H1 (cell line): ENCODE results near the gene NTS. TPM values are rescaled to one million over a fixed set of nuclear protein-coding genes. Genes with fewer than 3 reads are reported as not detected.

ENCODE experiments used
- polyA plus RNA-seq, 7 experiments: library from polyadenylated mRNA; depleted of rRNA in 3 of 7; stranded (reverse) in 5 of 7; unstranded in 2 of 7; fragments of >200 nt in 5 of 7; fragments of 200-250 nt in 2 of 7; gene quantifications; 1 replicate in 5 of 7; 2 replicates in 1 of 7; 4 replicates in 1 of 7; pipeline versions ENCODE4 v1.2.1 to v1.2.3, GENCODE V29; 2011 to 2013; ENCODE audit warnings: missing spikeins in 2 of 7, mixed read lengths in 2 of 7
- total RNA-seq: library from RNA; stranded (reverse); fragmentation: NEBNext Ultra II Directional; extraction: Animal tissue kit (Norgen Biotek cat#: 25700); gene quantifications from 2 replicates; pipeline ENCODE4 v1.2.1, GENCODE V29; 2021
- TF ChIP-seq, protein P1 (sequence below): fragments of 300-600 bp; sonication (generic); IDR thresholded peaks from 2 replicates; pipeline ENCODE4 v1.7.1; 2012; ENCODE audit warnings: low read length, moderate library complexity, mild to moderate bottlenecking, inconsistent platforms; ENCODE audit not compliant: insufficient replicate concordance

NTS gene
- total and polyA plus RNA-seq, 2 of the 8 experiments (the other 6 are each of a cell fraction or from before 2014, with no cell fraction given): 17.0 to 36.6 TPM

DNA sequence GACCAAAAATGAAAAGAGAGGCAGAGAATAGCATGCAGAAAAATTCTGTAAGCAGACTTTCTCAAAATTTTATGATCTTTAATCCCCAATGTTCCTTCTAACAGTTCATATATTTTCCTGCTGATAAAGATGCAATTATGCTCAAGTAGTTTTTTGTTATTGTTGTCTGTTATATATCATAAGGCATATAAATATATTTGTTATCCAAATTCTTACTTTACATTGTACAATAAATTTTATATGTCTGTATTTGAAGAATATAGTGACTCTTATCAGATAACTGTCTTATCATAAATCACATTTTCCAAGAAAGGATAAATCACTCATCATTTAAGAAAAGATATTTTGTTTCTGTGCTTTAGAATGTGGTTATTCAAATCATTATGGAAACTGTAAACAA, 40.5 kb upstream of the NTS start (continued):
- TF ChIP-seq, protein P1, sequence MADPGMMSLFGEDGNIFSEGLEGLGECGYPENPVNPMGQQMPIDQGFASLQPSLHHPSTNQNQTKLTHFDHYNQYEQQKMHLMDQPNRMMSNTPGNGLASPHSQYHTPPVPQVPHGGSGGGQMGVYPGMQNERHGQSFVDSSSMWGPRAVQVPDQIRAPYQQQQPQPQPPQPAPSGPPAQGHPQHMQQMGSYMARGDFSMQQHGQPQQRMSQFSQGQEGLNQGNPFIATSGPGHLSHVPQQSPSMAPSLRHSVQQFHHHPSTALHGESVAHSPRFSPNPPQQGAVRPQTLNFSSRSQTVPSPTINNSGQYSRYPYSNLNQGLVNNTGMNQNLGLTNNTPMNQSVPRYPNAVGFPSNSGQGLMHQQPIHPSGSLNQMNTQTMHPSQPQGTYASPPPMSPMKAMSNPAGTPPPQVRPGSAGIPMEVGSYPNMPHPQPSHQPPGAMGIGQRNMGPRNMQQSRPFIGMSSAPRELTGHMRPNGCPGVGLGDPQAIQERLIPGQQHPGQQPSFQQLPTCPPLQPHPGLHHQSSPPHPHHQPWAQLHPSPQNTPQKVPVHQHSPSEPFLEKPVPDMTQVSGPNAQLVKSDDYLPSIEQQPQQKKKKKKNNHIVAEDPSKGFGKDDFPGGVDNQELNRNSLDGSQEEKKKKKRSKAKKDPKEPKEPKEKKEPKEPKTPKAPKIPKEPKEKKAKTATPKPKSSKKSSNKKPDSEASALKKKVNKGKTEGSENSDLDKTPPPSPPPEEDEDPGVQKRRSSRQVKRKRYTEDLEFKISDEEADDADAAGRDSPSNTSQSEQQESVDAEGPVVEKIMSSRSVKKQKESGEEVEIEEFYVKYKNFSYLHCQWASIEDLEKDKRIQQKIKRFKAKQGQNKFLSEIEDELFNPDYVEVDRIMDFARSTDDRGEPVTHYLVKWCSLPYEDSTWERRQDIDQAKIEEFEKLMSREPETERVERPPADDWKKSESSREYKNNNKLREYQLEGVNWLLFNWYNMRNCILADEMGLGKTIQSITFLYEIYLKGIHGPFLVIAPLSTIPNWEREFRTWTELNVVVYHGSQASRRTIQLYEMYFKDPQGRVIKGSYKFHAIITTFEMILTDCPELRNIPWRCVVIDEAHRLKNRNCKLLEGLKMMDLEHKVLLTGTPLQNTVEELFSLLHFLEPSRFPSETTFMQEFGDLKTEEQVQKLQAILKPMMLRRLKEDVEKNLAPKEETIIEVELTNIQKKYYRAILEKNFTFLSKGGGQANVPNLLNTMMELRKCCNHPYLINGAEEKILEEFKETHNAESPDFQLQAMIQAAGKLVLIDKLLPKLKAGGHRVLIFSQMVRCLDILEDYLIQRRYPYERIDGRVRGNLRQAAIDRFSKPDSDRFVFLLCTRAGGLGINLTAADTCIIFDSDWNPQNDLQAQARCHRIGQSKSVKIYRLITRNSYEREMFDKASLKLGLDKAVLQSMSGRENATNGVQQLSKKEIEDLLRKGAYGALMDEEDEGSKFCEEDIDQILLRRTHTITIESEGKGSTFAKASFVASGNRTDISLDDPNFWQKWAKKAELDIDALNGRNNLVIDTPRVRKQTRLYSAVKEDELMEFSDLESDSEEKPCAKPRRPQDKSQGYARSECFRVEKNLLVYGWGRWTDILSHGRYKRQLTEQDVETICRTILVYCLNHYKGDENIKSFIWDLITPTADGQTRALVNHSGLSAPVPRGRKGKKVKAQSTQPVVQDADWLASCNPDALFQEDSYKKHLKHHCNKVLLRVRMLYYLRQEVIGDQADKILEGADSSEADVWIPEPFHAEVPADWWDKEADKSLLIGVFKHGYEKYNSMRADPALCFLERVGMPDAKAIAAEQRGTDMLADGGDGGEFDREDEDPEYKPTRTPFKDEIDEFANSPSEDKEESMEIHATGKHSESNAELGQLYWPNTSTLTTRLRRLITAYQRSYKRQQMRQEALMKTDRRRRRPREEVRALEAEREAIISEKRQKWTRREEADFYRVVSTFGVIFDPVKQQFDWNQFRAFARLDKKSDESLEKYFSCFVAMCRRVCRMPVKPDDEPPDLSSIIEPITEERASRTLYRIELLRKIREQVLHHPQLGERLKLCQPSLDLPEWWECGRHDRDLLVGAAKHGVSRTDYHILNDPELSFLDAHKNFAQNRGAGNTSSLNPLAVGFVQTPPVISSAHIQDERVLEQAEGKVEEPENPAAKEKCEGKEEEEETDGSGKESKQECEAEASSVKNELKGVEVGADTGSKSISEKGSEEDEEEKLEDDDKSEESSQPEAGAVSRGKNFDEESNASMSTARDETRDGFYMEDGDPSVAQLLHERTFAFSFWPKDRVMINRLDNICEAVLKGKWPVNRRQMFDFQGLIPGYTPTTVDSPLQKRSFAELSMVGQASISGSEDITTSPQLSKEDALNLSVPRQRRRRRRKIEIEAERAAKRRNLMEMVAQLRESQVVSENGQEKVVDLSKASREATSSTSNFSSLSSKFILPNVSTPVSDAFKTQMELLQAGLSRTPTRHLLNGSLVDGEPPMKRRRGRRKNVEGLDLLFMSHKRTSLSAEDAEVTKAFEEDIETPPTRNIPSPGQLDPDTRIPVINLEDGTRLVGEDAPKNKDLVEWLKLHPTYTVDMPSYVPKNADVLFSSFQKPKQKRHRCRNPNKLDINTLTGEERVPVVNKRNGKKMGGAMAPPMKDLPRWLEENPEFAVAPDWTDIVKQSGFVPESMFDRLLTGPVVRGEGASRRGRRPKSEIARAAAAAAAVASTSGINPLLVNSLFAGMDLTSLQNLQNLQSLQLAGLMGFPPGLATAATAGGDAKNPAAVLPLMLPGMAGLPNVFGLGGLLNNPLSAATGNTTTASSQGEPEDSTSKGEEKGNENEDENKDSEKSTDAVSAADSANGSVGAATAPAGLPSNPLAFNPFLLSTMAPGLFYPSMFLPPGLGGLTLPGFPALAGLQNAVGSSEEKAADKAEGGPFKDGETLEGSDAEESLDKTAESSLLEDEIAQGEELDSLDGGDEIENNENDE: no peak
